GM21576 (cell line): ENCODE data around the gene TPRG1.
A peak's percentile ranks its signal among the peaks of the same experiment; 100 is the strongest.

Experiments
- ATAC-seq: cut with Tn5 transposase; IDR thresholded peaks from one replicate; pipeline ENCODE4 v1.9.1; 2021; ENCODE audit warnings: mild to moderate bottlenecking, moderate library complexity; ENCODE audit not compliant: unreplicated experiment

The TPRG1 gene

GRCh38 chr3:189227249-189227648 lies 55.5 kb downstream of the TPRG1 start:
- no peak for ATAC-seq

DNA sequence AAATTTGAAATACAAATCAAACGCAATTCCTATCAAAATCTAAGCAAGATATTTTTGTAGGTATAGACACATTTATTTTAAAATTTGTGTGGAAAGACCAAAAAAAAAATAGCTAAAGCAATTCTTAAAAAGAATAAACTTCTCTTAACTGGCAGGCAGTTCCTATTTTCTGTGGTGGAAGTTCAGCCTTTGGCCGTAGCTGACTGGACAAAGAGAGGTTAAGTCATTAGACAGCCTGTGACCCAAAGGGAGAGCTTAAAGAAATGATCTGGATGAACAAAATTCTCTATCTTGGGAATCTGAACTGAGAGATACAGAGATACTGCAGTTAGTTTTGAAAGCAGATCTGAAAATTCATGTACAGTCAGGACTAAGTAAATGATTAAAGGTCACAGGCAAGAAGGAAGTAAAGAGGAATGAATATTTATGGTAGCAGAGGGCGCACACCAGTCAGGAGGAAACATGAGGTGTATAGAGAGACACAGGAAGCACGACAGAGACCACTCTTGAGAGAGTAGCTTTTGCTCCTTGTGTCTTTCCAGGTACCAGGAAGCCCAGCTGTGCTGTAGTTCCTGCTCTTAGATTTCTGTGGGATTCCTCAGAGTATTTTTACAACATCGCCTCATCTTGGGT lies 57.5 kb downstream of the TPRG1 start:
- ATAC-seq, result peak; percentile 50

DNA sequence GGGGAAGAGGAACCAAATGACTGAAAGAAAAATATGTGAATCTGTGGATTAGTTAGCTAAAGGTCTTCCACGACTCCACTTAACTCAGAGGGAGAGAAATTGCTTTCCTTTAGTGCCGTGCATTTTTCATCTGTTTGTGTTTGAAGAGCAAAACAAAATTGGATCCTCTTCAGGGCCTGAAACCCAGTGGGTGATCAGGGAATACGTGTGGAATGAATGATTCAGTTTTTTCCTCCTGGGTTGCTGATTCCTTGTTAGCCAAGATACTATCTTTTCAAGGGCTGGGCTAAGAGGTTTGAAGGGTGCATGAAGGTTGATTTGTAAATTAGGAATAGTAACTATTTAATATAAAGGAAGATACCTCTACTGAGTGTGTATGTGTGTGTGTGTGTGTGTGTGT lies 61.0 kb downstream of the TPRG1 start:
- ATAC-seq, result no peak

DNA sequence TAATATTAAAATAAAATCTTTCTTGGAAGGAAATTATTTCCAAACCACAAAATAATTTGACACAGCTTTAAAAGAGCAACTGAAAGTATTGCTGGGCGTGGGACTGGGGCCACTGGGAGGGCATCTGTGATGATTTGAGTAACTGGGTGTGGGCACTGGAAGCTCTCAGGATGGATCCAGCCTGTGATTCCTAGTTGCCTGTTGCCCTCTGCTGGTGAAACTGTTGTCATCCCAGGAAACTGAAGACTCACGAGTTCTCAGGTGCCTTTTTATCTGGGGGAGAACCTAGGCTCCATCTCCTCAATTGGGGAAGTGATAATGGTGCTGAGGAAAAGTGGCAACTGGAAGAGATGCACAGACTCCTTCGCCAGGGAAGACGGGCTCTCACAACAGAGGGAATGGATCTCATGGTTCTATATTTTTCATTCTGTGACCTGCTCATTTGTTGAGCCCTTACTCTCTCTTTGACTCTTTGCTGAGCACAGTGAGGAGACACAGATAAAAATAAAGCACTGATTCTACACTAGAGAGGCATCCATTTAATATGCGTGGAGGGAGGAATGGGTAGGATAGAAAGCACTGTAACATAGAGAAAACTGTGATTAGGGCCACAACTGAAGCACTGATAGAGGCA lies 61.6 kb downstream of the TPRG1 start:
- ATAC-seq, result no peak

GRCh38 chr3:189235214-189235613 lies 63.4 kb downstream of the TPRG1 start:
- ATAC-seq, result no peak

GRCh38 chr3:189236352-189236751 lies 64.6 kb downstream of the TPRG1 start:
- peak; percentile 57 for ATAC-seq

- ATAC-seq, result no peak
Observed at GRCh38 chr3:189237526-189237925, 65.8 kb downstream of the TPRG1 start.

- no peak for ATAC-seq
Observed at GRCh38 chr3:189238071-189238470, 66.3 kb downstream of the TPRG1 start.

- ATAC-seq, result no peak
Observed at GRCh38 chr3:189239616-189240015, 67.8 kb downstream of the TPRG1 start.

DNA sequence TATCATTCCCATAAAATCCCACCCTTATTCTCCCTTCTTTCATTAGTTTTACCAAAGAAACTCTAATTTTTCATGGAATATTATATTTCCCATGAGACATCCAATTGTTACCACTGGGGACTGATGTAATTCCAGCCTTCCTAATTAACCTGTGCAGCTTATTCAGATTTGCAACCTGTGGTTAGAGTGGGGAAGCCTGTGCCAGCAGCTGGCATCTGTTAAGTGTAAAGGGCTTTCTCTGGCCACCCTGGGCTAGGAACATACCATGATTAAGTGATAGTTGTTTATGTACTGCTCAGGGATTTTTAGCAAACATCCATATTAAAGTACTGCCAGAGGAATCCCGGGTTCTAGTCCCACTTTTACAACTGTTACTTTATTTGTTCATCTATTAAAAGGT lies 78.2 kb downstream of the TPRG1 start:
- ATAC-seq, result no peak

DNA sequence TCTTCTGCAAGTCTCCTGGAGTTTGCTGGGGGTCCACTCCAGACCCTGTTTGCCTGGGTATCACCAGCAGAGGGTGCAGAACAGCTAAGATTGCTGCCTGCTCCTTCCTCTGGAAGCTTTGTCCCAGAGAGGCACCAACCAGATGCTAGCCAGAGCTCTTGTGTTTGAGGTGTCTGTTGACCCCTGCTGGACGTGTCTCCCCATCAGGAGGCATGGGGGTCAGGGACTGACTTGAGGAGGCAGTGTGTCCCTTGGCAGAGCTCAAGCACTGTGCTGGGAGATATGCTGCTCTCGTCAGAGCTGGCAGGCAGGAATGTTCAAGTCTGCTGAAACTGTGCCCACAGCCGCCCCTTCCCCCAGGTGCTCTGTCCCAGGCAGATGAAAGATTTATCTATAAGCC lies 86.5 kb downstream of the TPRG1 start:
- ATAC-seq, result no peak

GRCh38 chr3:189260556-189261493 lies 89.1 kb downstream of the TPRG1 start:
- ATAC-seq, result no peak

DNA sequence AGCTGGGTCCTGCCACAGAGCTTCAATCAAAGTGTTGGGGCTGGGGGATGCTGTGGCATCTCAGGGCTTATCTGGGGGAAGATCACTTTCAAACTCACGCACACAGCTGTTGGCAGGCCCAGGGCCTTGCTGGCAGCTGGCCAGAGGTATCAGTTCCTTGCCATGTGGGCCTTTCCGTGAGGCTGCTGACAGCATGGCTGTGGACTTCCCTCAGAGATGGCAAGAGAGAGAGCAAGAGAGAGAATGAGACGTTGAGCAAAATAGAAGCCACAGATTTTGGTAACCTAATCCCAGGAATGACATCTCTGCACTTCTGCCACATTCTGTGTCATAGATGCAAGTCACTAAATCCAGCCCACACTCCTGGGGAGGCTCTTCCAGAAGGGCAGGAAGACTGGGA lies 91.0 kb downstream of the TPRG1 start:
- ATAC-seq, result no peak

DNA sequence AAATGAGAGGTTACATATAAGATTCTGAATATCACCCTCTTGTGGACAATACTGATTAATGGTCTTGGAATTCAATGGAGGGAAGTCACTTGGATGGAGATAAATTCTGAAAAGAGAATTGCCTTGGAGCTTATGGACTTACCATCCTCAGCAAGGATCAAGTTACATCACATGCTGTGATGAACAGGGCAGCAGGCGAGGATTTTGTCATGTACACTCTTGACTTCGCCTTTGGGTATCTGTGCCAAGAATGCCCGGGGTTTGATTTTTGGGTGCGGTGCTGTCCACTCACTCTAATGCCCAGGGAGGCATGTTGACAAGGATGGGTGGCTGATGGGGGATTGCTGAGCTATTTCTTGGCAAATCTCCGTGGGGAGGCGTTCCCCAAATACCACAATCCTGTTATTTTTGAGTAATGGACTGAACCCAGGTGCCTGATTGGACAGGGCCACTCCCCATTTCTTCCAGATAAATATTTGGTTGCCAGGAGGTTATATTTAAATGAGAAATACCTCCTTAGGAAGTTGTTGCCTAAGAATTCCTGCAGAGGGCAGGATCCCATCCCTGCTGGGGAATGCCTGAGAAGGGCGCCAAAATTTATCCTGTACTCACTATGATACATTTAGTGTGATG lies 96.3 kb downstream of the TPRG1 start:
- ATAC-seq, result no peak

DNA sequence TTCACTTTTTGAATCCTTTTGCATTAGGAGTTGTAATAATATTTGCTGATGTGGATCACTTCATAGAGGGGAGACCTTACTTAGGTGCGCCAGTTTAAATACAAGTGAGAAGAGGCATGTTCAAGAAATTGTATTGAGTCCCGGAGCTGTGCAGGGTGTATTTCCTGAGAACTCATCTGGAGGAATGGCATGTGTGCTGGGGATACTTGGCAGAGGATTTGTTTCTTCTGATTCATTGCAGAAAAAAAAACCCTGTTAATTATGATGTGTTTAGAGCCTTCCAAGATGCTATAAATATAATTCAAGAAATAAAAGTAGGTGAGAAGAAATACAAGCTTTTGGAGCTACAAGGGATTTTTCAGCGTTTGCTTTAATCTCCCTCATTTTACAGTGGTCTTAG lies 97.6 kb downstream of the TPRG1 start:
- no peak for ATAC-seq

DNA sequence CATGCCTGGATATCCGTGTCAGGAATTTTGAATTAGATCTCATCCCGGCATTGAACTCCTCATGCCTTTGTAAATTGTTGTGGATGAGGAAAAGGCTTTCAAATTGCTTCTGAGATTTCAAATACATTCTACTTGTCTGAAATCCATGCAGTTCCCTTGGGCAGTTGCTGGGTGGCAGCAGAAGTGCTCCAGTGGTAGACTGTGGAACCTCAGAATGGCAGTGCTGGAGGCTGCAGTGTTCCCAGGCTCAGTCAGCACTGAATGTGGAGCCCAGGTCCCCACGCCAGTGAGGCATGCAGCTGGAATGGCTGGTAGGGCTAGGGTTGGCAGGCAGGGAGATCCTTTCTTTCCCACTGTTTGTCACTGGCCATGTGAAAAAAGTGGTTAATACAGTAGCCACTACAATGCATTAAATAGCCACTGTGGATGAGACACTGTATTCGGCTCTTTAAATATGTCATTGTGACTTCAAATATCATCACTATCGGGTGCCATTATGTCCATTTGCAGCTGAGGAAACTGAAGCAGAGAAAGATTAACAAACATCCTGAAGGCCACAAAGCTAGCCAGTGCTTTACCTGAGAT lies 98.6 kb downstream of the TPRG1 start:
- ATAC-seq, result peak; percentile 90

- no peak for ATAC-seq
Observed at GRCh38 chr3:189272500-189273119, 100.8 kb downstream of the TPRG1 start.

DNA sequence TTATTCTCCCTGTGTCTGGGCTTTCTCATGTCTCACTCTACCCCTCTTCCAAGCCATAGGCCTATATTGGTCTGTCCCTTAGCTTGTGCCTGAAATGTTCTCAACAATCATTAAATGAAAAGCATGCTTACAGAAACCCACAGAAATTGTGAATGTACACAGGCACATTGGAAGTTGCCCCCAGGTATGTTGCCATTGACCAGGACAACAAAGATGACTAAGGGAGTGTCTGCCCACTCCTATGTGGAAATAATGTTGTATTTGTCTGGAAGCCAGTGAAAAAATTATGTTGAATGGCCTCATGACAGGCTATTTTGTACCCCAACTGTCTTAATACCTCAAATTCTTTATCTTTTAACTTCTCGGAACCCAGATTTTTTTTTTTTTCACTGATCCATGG lies 102.0 kb downstream of the TPRG1 start:
- ATAC-seq, result no peak

DNA sequence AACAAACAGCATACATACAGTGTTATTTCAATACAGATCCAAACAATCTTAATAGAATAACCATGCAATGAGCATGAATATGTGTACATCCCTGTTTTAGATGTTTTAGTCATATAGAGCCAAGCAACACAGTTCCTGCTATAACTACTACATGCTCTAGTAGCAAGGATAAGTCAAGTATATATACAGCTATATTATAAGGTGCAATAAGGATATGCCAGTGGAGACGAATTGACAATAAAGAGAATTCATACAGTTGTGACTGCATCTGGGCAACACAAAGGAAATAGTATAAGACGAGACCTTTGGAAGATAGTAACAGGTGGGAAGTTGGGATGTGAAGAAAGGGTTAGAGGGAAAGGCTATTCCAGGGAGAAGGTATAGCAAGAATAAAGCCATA lies 103.4 kb downstream of the TPRG1 start:
- no peak for ATAC-seq

DNA sequence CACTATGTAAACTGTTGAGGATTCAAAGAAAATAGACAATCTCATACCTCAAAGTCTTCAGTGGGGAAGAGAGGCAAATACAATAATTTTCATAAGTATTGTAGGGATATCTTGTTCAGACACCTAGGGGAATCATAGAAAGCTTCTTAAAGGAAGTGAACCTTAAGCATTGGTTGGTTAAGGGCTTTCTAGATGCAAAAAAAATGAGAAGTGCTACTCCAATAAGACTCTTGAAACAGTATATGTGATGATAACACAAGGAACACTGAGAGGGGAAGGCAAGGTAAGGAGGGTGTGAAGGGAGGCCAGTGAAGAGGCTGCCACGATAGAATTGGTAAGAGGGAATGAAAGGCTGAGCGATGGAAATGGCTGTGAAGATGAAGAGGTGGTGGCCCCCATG lies 104.1 kb downstream of the TPRG1 start:
- no peak for ATAC-seq
